Fibroblast of upper back skin (primary cell): ENCODE data around the gene BAG3.

Source experiments
- DNase-seq: peaks from one replicate; pipeline ENCODE4 v3.0.0-alpha.2; 2013

Gene BAG3

GRCh38 chr10:119667562-119668328 is 16.6 kb downstream of the BAG3 start:
- DNase-seq, result peak; percentile 95

- DNase-seq, result no peak
Measured at GRCh38 chr10:119668461-119668860, 17.3 kb downstream of the BAG3 start.

GRCh38 chr10:119669331-119669730 is 18.2 kb downstream of the BAG3 start:
- DNase-seq, result no peak

GRCh38 chr10:119669975-119670640 is 18.9 kb downstream of the BAG3 start:
- DNase-seq, result no peak

GRCh38 chr10:119670717-119671116 is 19.5 kb downstream of the BAG3 start:
- no peak for DNase-seq

- no peak for DNase-seq
Measured at GRCh38 chr10:119671381-119671780, 20.2 kb downstream of the BAG3 start.

GRCh38 chr10:119672291-119672690 is 21.1 kb downstream of the BAG3 start:
- no peak for DNase-seq

GRCh38 chr10:119673271-119673670 is 22.1 kb downstream of the BAG3 start:
- no peak for DNase-seq

GRCh38 chr10:119675483-119676170 is 24.4 kb downstream of the BAG3 start:
- no peak for DNase-seq

- DNase-seq, result no peak
Measured at GRCh38 chr10:119677126-119677525, 25.9 kb downstream of the BAG3 start.

- DNase-seq, result no peak
Measured at GRCh38 chr10:119677904-119678755, 26.9 kb downstream of the BAG3 start.

- no peak for DNase-seq
Measured at GRCh38 chr10:119679480-119679829, 28.3 kb downstream of the BAG3 start.

- DNase-seq, result peak; percentile 73
Measured at GRCh38 chr10:119680050-119680449, 28.9 kb downstream of the BAG3 start.

GRCh38 chr10:119680650-119681081 is 29.5 kb downstream of the BAG3 start:
- no peak for DNase-seq

GRCh38 chr10:119686465-119687191 is 35.4 kb downstream of the BAG3 start:
- DNase-seq, result peak; percentile 87

GRCh38 chr10:119687192-119688032 is 36.2 kb downstream of the BAG3 start:
- DNase-seq, result no peak

GRCh38 chr10:119688033-119688508 is 36.9 kb downstream of the BAG3 start:
- no peak for DNase-seq

GRCh38 chr10:119689016-119689580 is 37.9 kb downstream of the BAG3 start:
- DNase-seq, result no peak

- DNase-seq, result peak; percentile 43
Measured at GRCh38 chr10:119691726-119692125, 40.5 kb downstream of the BAG3 start.

GRCh38 chr10:119693262-119693957 is 42.2 kb downstream of the BAG3 start:
- DNase-seq, result no peak
